ENCODE data around the gene TELO2. TPM values are rescaled to one million over a fixed set of nuclear protein-coding genes. Genes with fewer than 3 reads are reported as not detected.

TELO2 gene
- total and polyA plus RNA-seq, 9 donors: 14.5 to 40.4 (median 35.8) TPM

DNA sequence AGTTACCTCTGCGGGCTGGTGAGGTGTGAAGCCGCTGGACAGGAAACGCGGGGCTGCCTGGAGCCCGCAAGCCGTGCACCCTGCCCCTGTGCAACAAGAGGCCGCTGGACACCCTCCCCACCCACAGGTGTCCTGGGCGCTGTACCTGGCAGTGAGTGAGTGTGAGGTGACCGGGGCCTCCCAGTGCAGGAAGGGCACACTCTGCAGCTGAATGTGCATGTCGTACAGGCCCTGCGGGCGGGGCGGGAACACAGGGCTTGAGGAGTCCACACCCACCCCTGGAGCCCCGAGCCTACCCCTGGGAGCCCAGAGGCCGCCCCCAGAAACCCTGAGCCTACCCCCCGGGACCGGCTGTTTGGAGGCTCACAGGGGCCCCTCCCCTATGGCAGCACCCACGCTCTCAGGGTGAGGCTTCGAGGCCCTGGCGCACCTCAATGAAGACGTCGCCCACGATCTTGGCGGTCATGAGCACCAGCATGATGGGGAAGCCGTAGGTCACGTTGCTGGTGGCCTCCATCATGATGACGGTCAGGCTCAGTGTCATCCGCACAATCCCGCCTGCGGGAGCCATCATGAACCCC, 44.5 kb upstream of the TELO2 start:
- H3K4me3 ChIP-seq (ENCODE audit: low read length): no peak overlapping the region
- H3K9me3 ChIP-seq (replicated peaks; ENCODE audit: control insufficient read depth, low read depth, low read length): no peaks in the 10 kb centered on the region
- H3K27ac ChIP-seq (ENCODE audit: low read length): no peak overlapping the region
- no peak for DNase-seq
- no peaks in the 10 kb centered on the region for H3K4me1 ChIP-seq (ENCODE audit: control insufficient read depth, insufficient read depth, low read length)
- 93% methylated on average over 28 of the region's 30 CpGs for WGBS (ENCODE audit: insufficient coverage)
- H3K27me3 ChIP-seq (ENCODE audit: control insufficient read depth, insufficient read depth, low read length): no peaks in the 10 kb centered on the region
- H3K36me3 ChIP-seq (ENCODE audit: control insufficient read depth, insufficient read depth, low read length): peaks cover 66% of the 10 kb centered on the region

DNA sequence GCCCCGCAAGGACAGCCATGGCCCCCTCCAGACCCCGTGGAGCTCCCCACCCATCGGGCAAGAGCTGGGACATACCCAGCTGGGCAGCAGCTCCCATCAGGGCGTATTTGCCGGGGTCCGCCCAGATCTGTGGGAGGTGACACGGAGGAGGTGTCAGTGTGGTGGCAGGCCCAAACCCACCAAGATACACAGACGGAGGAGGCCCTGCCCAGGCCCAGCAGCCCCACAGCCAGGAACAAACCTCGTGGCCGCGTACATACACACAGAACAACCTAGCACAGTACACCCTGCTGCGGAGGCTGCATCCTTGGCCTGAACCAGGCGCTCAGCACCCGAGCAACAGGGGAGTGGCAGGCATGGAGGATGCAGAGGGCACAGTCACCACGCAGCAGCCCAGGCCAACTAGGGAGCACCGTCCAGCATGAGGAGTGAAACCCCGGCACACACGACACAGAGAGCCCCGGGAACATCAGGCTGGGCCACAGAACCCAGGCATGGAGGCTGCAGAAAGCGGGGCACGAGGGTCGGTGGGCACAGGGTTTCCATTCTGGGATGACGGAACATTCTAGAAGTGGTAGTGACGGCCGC, 43.9 kb upstream of the TELO2 start:
- Histone ChIP-seq H3K27me3 (ENCODE audit: control insufficient read depth, insufficient read depth, low read length) (no peaks in the 10 kb centered on the region), H3K9me3 (replicated peaks; ENCODE audit: control insufficient read depth, low read depth, low read length) (no peaks in the 10 kb centered on the region), H3K36me3 (ENCODE audit: control insufficient read depth, insufficient read depth, low read length) (peaks cover 73% of the 10 kb centered on the region), H3K4me3 (ENCODE audit: low read length) (no peak overlapping the region), H3K27ac (ENCODE audit: low read length) (no peak overlapping the region), H3K4me1 (ENCODE audit: control insufficient read depth, insufficient read depth, low read length) (no peaks in the 10 kb centered on the region)
- DNase-seq: no peak
- WGBS (ENCODE audit: insufficient coverage): 97% methylated on average over 17 of the region's 25 CpGs

DNA sequence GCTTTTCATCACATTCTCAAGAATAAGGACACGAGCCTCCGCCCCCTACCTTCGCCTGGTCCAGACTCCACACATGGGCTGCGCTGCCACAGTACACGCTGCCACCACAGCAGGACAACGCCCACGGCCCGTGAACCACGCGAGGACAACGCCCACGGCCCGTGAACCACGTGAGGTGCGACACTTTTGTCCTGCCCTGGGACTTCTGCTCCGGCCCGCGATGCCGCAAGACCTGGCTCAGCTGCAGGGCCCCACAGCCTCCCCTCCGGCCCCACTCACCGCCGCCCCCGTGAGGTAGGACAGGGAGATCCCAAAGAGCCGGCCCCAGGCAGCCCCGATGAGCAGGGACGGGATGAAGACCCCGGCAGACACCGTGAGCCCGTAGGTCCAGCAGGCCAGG, 42.9 kb upstream of the TELO2 start:
- H3K9me3 ChIP-seq (replicated peaks; ENCODE audit: control insufficient read depth, low read depth, low read length): no peaks in the 10 kb centered on the region

DNA sequence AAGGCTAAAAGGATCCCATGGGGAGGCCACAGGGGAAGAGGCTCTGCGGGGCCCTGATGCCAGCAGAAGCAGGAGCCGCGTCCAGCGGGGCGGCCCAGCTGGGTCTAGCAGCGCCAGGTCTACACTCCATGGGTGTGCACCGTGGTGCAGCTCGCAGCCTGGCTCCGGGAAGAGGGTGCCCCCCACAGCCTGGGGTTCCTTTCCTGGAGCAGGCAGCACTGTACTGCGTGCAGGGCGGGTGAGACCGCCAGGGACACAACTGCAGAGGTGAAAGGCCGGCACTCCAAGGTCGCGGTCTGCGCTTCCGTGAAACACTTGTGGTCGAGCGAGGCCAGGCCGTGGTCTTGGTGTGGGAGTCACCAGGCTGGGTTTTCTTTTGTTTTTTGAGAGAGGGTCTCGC, 42.3 kb upstream of the TELO2 start:
- WGBS (ENCODE audit: insufficient coverage): 96% methylated on average over 15 of the region's 21 CpGs
- peaks cover 82% of the 10 kb centered on the region for H3K36me3 ChIP-seq (ENCODE audit: control insufficient read depth, insufficient read depth, low read length)
- no peaks in the 10 kb centered on the region for H3K4me1 ChIP-seq (ENCODE audit: control insufficient read depth, insufficient read depth, low read length)

More for the DNA sequence above, 42.9 kb upstream of the TELO2 start:
- DNase-seq: no peak
- H3K36me3 ChIP-seq (ENCODE audit: control insufficient read depth, insufficient read depth, low read length): peaks cover 82% of the 10 kb centered on the region
- 92% methylated on average over 29 of the region's 29 CpGs for WGBS (ENCODE audit: insufficient coverage)
- no peak overlapping the region for H3K4me3 ChIP-seq (ENCODE audit: low read length)
- H3K4me1 ChIP-seq (ENCODE audit: control insufficient read depth, insufficient read depth, low read length): no peaks in the 10 kb centered on the region
- no peak overlapping the region for H3K27ac ChIP-seq (ENCODE audit: low read length)
- no peaks in the 10 kb centered on the region for H3K27me3 ChIP-seq (ENCODE audit: control insufficient read depth, insufficient read depth, low read length)

DNA sequence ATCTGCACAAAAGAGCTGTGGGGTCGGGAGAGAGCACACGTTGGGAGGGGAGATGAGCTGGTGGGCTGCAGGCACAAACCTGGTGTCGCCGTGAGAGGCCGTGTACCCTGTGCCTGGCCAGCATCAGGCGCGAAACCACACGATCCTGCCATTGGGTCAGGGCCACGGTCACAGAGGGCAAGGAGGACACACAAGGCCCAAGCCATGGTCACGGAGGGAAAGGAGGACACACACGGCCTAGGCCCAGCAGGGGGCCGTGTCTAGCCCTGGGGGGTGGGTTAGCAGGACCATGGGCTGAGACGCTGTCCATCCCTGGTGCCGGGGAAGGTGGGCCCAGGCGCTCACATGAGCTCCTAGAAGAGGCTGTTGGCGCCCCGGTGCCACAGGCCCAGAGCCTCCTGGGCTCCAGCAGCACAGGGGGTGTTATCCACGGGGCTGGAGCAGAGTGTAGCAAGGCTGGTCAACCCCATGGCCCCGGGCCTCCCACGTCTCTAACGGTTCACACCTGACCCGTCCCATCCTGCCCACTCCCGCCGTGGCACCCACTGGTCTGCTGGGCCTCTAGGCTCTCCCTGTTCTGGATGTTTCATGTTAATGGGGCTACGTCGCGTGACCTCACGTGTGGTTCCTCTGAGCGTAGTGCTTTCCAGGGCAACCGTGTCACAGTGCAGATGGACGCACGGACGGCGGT, 41.3 kb upstream of the TELO2 start:
- no peaks in the 10 kb centered on the region for H3K9me3 ChIP-seq (replicated peaks; ENCODE audit: control insufficient read depth, low read depth, low read length)
- no peak overlapping the region for H3K4me3 ChIP-seq (ENCODE audit: low read length)
- DNase-seq: no peak
- no peaks in the 10 kb centered on the region for H3K4me1 ChIP-seq (ENCODE audit: control insufficient read depth, insufficient read depth, low read length)
- no peak overlapping the region for H3K27ac ChIP-seq (ENCODE audit: low read length)
- peaks cover 79% of the 10 kb centered on the region for H3K36me3 ChIP-seq (ENCODE audit: control insufficient read depth, insufficient read depth, low read length)
- WGBS (ENCODE audit: insufficient coverage): 93% methylated on average over 34 of the region's 34 CpGs
- H3K27me3 ChIP-seq (ENCODE audit: control insufficient read depth, insufficient read depth, low read length): no peaks in the 10 kb centered on the region

More for the DNA sequence above, 42.3 kb upstream of the TELO2 start:
- DNase-seq: no peak
- Histone ChIP-seq H3K4me3 (ENCODE audit: low read length) (no peak overlapping the region), H3K9me3 (replicated peaks; ENCODE audit: control insufficient read depth, low read depth, low read length) (no peaks in the 10 kb centered on the region), H3K27me3 (ENCODE audit: control insufficient read depth, insufficient read depth, low read length) (no peaks in the 10 kb centered on the region), H3K27ac (ENCODE audit: low read length) (no peak overlapping the region)

DNA sequence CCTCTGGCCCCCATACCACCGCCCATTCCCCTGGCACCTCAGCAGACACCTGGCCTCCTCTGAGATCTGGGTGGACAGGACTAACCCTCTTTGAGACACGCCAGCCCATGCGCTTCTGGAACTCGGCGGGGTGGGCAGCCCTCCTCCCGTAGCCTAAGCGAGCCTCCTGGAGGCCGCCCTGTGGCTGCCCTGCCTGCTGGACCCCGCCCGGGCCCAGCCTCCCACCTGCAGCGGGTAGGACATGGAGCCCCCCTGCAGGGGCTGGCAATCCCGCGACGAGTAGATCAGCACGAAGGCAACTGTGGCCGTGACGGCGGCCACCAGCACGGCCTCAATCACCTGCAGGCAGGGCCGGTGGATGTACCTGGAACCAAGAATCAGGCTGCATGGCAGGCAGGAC, 40.6 kb upstream of the TELO2 start:
- WGBS (ENCODE audit: insufficient coverage): 92% methylated on average over 20 of the region's 20 CpGs
- DNase-seq: no peak
- Histone ChIP-seq H3K27ac (ENCODE audit: low read length) (no peak overlapping the region), H3K4me3 (ENCODE audit: low read length) (no peak overlapping the region), H3K27me3 (ENCODE audit: control insufficient read depth, insufficient read depth, low read length) (no peaks in the 10 kb centered on the region), H3K36me3 (ENCODE audit: control insufficient read depth, insufficient read depth, low read length) (peaks cover 83% of the 10 kb centered on the region), H3K4me1 (ENCODE audit: control insufficient read depth, insufficient read depth, low read length) (no peaks in the 10 kb centered on the region), H3K9me3 (replicated peaks; ENCODE audit: control insufficient read depth, low read depth, low read length) (no peaks in the 10 kb centered on the region)

DNA sequence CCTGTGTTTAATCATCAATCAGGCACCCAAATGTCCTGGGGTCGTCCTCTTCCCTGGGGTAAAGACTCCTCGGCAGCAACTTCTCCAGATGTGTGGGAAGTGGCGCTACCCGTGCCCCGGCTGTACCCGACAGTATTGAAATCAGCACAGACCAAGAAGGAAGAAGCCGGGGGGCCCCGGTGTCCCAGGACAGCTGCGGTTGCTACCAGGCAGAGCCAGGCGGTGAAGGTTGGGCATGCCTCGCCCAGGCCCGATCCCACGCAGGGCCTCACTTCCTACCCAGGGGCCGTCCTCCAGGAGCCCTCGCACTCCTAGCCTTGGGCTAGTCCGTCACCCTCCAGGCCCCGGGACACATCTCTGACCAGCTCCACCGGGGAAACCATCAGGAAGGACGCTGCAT, 39.8 kb upstream of the TELO2 start:
- Histone ChIP-seq H3K36me3 (ENCODE audit: control insufficient read depth, insufficient read depth, low read length) (peaks cover 83% of the 10 kb centered on the region), H3K4me3 (ENCODE audit: low read length) (no peak overlapping the region), H3K27me3 (ENCODE audit: control insufficient read depth, insufficient read depth, low read length) (no peaks in the 10 kb centered on the region), H3K9me3 (replicated peaks; ENCODE audit: control insufficient read depth, low read depth, low read length) (no peaks in the 10 kb centered on the region), H3K4me1 (ENCODE audit: control insufficient read depth, insufficient read depth, low read length) (no peaks in the 10 kb centered on the region), H3K27ac (ENCODE audit: low read length) (no peak overlapping the region)
- WGBS (ENCODE audit: insufficient coverage): 90% methylated on average over 16 of the region's 19 CpGs
- no peak for DNase-seq

DNA sequence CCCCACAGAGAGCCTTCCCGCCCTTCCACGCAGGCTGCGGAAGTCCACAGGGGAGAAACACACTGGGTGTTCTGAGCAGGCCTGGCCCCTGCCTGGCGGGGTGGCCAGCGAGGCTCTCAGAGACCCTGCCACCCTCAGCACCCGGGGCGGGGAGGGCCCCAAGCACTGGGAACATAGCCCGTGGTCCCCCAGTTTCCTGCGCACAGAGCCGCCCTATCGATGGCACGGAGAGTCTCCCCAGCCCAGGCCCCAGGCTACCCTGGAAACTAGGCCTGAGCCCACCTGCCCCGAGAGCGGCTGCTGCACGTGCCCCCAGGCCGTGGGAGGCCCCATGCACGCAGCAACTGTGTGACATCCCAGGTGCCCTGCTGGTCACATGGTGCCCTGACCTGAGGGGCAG, 38.6 kb upstream of the TELO2 start:
- H3K27me3 ChIP-seq (ENCODE audit: control insufficient read depth, insufficient read depth, low read length): no peaks in the 10 kb centered on the region
- DNase-seq: no peak
- peaks cover 79% of the 10 kb centered on the region for H3K36me3 ChIP-seq (ENCODE audit: control insufficient read depth, insufficient read depth, low read length)
- no peak overlapping the region for H3K4me3 ChIP-seq (ENCODE audit: low read length)
- H3K4me1 ChIP-seq (ENCODE audit: control insufficient read depth, insufficient read depth, low read length): peaks cover 2% of the 10 kb centered on the region
- no peaks in the 10 kb centered on the region for H3K9me3 ChIP-seq (replicated peaks; ENCODE audit: control insufficient read depth, low read depth, low read length)
- WGBS (ENCODE audit: insufficient coverage): 92% methylated on average over 17 of the region's 17 CpGs
- H3K27ac ChIP-seq (ENCODE audit: low read length): no peak overlapping the region

DNA sequence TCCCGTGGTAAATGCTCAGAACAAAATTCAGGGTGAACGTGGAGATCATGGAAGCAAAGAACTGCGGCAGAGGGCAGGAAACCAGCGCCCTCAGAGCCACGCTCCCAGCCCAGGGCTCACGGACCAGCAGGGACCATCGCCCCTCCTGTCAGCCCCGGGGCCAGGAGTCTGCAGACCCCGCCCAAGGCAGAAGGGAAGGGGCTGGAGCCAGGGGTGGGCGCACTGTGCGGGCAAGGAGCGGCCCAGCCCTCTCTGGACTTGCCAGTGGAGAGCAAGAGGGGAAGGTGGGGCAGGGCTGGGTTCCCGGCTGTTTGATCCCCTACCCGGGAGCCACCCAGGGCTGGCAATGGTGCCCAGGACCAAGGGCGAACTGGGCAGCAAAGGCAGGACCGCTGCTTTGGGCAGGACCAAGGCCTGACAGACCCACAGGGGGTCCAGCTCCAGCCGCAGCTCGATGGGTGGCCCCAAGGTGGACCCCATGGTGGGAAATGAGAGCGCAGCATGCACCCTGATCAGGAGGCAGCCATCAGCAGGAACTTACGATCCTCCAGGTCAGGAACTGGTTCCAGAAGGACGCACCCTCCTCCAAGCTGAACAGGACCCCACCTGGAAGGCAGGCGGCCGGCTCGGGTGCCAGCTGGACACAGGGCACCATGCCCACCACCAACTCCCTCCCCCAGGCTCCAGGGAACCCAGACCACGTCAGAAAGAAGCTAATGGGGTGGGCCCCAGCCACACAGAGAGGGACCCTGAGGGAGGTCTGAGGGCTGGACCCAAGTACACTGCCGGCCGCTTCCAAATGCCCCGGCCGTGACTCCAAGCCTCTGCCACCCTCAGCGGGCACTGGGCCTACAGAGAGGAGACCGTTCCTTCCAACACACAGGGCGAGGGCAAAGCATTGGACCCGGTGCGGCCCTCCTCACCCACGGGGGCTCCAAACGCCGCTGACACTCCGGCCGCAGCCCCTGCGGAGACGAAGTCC, 37.7 kb upstream of the TELO2 start:
- no peak overlapping the region for H3K27ac ChIP-seq (ENCODE audit: low read length)
- WGBS (ENCODE audit: insufficient coverage): 94% methylated on average over 40 of the region's 41 CpGs
- peaks cover 78% of the 10 kb centered on the region for H3K36me3 ChIP-seq (ENCODE audit: control insufficient read depth, insufficient read depth, low read length)
- DNase-seq: no peak
- no peaks in the 10 kb centered on the region for H3K27me3 ChIP-seq (ENCODE audit: control insufficient read depth, insufficient read depth, low read length)
- H3K4me1 ChIP-seq (ENCODE audit: control insufficient read depth, insufficient read depth, low read length): peaks cover 2% of the 10 kb centered on the region
- H3K9me3 ChIP-seq (replicated peaks; ENCODE audit: control insufficient read depth, low read depth, low read length): no peaks in the 10 kb centered on the region
- H3K4me3 ChIP-seq (ENCODE audit: low read length): no peak overlapping the region

DNA sequence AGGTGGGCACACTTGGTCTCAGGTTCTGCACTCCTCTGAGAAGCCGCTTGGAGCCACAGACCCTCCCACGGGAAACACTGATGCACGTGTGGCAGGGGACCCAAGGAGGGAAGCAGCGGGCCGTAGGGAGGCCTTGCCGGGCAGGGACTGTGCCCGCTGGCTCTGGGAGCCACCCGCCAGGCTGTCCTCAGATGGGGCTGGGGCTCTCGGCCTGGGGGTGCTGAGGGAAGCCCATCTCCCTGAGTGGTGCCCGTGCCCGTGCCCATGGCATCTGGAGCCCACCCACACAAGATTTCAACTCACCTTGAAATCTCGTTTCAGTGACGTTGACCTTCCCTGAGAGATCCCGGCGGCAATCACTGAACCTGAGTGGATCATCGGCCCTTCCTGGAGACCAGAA, 36.2 kb upstream of the TELO2 start:
- Histone ChIP-seq H3K36me3 (ENCODE audit: control insufficient read depth, insufficient read depth, low read length) (peaks cover 71% of the 10 kb centered on the region), H3K27me3 (ENCODE audit: control insufficient read depth, insufficient read depth, low read length) (no peaks in the 10 kb centered on the region), H3K4me3 (ENCODE audit: low read length) (no peak overlapping the region), H3K27ac (ENCODE audit: low read length) (no peak overlapping the region), H3K4me1 (ENCODE audit: control insufficient read depth, insufficient read depth, low read length) (peaks cover 2% of the 10 kb centered on the region), H3K9me3 (replicated peaks; ENCODE audit: control insufficient read depth, low read depth, low read length) (no peaks in the 10 kb centered on the region)
- no peak for DNase-seq
- 87% methylated on average over 15 of the region's 16 CpGs for WGBS (ENCODE audit: insufficient coverage)
